Omental fat pad (tissue), 4 donors: Measurements from ENCODE around the gene ST8SIA4. TPM values are rescaled to one million over a fixed set of nuclear protein-coding genes. Genes with fewer than 3 reads are reported as not detected.

Source experiments
- ATAC-seq: fragments of 150-250 bp; one replicate; pipeline ENCODE4 v1.9.1; 2016; ENCODE audit warnings: mild to moderate bottlenecking, moderate library complexity; ENCODE audit not compliant: low FRiP score
- DNase-seq: peaks from one replicate; pipeline ENCODE4 v3.0.0-alpha.2; 2019; ENCODE audit warnings: low spot score
- total RNA-seq, 4 donors: library from RNA; depleted of rRNA; stranded (reverse); fragments of >200 nt; gene quantifications; one replicate each; pipeline ENCODE4 v1.1.0, GENCODE V29; 2016
- TF ChIP-seq, protein P1 (sequence below), 3 donors: fragments of 450-650 bp; IDR thresholded peaks; one replicate each; pipeline ENCODE4 v1.5.1; 2016 to 2017; ENCODE audit warnings: antibody characterized with exemption in 3 of 3, mild to moderate bottlenecking in 3 of 3, moderate library complexity in 2 of 3

ST8SIA4 gene
- total RNA-seq, 4 donors from 2014 or later: 4.2 to 23.5 (median 9.4) TPM

DNA sequence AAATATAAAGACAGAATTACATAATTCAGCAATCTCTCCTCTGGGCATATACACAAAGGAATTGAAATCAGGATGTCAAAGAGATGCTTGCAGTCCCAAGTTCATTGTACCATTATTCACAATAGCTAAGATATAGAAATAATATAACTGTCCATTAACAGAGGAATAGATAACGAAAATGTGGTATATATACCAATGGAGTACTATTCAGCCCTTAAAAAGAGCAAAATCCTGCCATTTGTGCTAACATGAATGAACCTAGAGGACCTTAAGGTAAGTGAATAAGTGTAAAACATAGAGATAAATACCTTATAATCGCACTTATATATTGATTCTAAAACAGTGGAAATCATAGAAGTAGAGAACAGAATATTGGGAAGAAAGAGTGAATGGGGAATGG is 7.0 kb downstream of the ST8SIA4 start:
- ATAC-seq (no peak), DNase-seq (no peak)
- TF ChIP-seq, protein P1, sequence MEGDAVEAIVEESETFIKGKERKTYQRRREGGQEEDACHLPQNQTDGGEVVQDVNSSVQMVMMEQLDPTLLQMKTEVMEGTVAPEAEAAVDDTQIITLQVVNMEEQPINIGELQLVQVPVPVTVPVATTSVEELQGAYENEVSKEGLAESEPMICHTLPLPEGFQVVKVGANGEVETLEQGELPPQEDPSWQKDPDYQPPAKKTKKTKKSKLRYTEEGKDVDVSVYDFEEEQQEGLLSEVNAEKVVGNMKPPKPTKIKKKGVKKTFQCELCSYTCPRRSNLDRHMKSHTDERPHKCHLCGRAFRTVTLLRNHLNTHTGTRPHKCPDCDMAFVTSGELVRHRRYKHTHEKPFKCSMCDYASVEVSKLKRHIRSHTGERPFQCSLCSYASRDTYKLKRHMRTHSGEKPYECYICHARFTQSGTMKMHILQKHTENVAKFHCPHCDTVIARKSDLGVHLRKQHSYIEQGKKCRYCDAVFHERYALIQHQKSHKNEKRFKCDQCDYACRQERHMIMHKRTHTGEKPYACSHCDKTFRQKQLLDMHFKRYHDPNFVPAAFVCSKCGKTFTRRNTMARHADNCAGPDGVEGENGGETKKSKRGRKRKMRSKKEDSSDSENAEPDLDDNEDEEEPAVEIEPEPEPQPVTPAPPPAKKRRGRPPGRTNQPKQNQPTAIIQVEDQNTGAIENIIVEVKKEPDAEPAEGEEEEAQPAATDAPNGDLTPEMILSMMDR (IDR thresholded peaks at IDR 0.05): no peak

DNA sequence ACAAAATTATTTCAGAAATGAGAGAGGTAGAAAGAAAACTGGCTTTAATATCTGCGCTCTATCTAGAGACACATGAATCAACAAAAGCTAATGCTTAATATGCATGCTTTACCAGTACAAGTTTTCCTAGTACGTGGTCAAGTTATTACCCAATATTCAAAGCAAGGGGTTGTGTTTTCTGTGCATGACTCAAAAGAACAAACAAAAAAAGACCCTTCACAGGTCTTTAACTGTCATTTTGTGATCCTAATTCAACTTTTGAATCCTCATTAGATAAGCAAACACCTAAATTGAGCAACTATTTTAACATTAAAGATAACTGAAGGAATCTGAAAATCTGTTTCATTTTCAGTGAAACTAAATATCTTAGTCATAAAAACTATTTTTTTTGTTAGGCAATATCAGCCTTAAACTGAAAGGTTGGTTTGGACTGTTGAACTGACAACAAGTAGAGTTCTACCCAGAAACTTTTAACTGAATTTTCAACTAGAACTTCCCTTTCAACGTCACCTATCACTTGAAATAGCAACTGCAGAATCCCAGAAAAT is 12.5 kb downstream of the ST8SIA4 start:
- DNase-seq (no peak), ATAC-seq (no peak)
- TF ChIP-seq, protein P1 (IDR thresholded peaks at IDR 0.05): no peak

DNA sequence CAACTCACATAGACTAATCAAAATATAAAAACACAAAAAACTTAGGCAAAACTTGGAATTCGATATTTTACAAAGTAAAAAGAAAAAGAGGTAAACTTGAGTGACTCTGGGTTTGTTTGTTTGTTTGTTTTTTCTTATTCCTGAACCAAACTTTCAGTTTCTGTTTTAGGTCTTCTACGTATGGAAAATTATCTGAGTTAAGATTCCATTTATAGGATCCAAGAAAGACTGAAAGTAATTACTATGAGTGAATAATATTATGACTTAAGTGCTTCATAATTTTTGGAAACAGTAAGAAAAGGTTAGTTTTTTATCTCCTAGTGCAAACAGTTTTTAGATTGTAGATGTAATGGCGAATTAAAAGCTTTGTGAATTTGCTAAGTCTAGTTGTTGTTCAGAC is 13.2 kb downstream of the ST8SIA4 start:
- ATAC-seq: no peak
- no peak for DNase-seq
- TF ChIP-seq, protein P1 (IDR thresholded peaks at IDR 0.05): no peak

DNA sequence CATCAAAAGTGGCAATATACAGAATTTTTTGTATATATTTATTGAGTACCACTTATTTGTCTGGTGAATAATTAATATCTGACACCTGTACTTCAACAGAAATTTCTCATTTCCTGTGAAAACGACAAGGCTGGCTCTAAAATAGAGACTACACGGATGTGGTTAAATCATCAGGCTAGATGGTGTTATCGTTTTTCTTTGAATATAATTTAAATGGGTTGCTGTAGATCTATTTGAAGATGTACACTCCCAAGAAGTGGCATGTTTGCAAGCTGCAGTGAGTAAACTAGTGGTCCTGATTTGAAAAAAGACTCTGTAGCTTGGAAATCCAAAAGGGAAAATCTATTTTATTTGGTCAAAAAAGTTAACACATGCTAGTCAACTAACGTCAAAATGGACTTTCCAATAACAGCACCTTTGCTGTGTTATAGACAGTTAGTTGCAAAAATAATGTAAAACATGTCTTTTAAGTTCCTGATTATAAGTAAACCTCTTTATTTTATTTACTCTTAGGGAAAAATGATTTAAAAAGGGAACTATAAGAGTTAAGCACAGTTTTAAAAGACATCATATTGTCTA is 13.8 kb downstream of the ST8SIA4 start:
- DNase-seq (no peak), ATAC-seq (no peak)
- TF ChIP-seq, protein P1 (IDR thresholded peaks at IDR 0.05): no peak

DNA sequence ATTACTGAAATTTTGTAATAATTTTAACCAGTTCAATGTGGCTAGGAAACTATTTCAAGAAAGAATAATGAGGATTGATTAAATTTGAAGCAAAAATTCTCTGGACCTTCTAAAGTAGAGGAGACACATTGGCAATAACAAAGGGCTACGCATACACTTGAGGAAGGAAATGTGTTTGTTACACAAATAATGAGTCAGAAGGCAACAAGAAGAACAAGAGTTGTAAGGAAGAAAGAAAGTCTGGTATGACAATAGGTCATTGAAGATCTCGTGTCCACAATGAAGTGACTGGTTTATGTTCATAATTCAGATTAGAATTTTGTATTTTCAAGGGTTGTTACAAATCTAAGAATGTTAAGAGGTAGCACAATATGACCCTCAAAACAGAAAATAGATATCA is 25.8 kb downstream of the ST8SIA4 start:
- TF ChIP-seq, protein P1 (IDR thresholded peaks at IDR 0.05): no peak
- no peak for ATAC-seq
- DNase-seq: no peak

DNA sequence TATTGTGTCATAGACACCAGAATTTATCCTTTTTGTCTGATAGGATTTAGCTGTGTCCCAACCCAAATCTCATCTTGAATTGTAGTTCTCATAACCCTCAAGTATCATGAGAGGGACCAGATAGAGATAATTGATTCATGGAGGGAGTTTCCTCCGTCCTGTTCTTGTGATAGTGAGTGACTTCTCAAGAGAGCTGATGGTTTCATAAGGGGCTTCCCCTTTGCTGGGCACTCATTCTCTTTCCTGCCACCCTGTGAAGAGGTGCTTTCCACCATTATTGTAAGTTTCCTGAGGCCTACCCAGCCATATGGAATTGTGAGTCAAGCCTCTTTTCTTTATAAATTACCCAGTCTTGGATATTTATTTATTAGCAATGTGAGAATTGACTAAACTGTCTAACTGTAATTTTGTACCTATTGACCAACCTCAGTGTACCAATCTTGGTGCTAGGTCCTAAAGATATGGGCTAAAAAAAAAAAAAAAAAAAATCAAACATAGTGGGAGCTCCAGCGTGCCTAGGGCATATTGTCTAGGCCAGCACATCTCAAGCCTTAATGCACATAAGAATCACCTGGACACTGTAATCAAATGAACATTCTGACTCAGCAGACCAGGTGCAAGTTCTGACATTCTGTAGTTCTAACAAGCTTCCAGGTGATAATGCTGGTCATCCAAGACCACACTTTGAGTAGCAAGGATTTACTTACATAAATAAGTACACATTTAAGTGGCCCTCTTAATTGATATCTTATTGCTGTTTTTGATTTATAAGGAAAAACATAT is 30.5 kb downstream of the ST8SIA4 start:
- DNase-seq (no peak), ATAC-seq (no peak)
- TF ChIP-seq, protein P1 (IDR thresholded peaks at IDR 0.05): no peak
